ENCODE results near the gene NTN5.

The NTN5 gene

DNA sequence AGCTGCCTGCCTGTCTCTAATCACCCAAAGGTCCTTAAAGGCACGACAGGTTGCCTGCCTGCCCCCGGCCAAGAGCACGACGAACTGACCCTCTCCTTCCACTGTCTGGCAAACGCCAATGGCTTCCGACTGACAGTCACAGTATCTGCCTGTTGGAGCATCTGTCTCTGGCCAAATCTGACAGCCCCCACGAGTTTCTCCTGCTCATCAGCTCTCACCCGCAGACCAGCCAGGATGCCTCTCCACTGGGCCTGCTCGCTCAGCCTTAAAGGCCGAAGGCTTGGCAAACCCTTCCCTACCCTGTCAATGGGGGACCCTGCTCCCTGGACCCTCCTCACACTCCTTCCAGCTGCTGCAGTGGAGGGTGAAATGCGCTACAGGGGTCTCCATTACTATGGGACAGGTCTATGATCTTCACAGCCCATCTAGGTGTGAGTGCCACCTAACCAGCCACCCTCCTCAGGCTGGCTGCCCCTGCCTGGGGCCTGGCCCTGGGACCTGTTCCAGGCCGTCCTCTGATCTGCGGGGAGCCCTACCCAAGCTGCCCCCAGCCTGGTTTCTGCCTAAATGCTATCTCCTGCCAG lies 58.9 kb downstream of the NTN5 start:
- H3K4me3 ChIP-seq (ENCODE audit: low read length) = no peak overlapping the region
- WGBS (ENCODE audit: insufficient coverage, insufficient read length) = no CpG with 5 or more reads among the region's 13 CpGs
- no peak for DNase-seq (ENCODE audit: low read depth, low spot score)
- H3K4me1 ChIP-seq (ENCODE audit: control insufficient read depth, insufficient read depth, low read length) = peaks cover 4% of the 10 kb centered on the region
- H3K9me3 ChIP-seq (ENCODE audit: control insufficient read depth, insufficient read depth, low read length) = no peaks in the 10 kb centered on the region
- H3K27me3 ChIP-seq (ENCODE audit: control insufficient read depth, insufficient read depth, low read length) = no peaks in the 10 kb centered on the region
- H3K27ac ChIP-seq (ENCODE audit: low read length) = no peak overlapping the region
- peaks cover 21% of the 10 kb centered on the region for H3K36me3 ChIP-seq (ENCODE audit: control insufficient read depth, insufficient read depth, low read length)

DNA sequence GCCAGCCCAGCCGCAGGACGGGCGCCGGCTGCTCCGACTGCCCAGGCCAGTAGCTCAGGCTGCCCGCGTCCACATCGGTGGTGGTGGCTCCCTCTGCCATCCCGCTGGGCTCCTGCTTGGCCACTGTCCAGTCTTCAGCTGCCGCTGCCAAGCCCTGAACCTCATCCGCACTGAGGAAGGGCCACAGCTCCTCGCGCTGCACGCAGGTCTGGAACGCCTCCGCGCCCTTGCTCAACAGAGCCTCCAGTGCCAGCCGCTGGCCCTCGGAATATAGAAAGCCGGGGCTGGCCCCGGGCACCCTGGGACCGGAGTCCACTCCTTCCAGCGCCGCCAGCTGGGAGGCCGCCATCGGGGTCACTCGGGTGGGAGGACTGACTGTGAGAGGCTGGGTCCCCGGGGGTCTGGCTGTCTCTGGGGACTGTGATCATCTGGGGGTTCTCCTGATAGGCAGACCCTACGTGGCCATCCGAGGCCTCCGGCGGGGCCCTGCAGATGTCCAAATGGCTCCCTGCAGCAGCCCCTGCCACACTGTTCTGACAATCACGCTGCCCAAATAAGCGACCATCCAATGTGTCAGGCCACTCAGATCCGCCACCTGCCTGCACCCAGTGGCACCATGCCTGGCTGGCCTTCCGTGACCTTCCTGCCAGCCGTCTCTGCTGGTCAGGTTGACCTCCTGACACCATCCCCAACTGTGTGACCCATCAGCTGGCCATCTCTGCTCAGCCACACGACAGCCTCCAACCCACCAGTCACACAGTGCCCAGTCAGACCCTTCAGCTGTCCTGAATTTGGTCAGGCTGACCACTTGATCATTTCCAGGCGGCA lies 59.6 kb downstream of the NTN5 start:
- DNase-seq (ENCODE audit: low read depth, low spot score) = no peak
- no CpG with 5 or more reads among the region's 39 CpGs for WGBS (ENCODE audit: insufficient coverage, insufficient read length)
- H3K36me3 ChIP-seq (ENCODE audit: control insufficient read depth, insufficient read depth, low read length) = peaks cover 21% of the 10 kb centered on the region

DNA sequence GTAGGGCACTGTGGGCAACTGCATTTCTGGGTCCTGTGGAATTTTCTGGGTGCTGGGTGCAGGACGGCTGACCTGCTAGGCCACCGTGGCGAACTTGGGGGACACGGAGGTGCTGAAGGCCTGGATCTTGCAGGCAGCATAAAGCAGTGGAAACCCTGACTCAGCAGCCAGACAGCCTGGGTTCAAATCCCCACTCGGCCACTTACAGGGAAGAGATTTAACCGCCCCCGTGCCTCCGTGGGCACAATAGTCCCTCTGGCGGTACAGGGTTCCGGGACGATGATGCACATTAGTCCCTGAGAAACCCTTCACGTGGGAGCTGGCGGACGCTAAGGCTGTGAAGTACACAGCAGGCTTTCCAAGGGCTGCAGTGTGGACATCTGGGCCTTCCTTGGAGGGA lies 60.9 kb downstream of the NTN5 start:
- Histone ChIP-seq H3K4me1 (ENCODE audit: control insufficient read depth, insufficient read depth, low read length) (peaks cover 6% of the 10 kb centered on the region), H3K4me3 (ENCODE audit: low read length) (no peak overlapping the region), H3K27ac (ENCODE audit: low read length) (no peak overlapping the region), H3K27me3 (ENCODE audit: control insufficient read depth, insufficient read depth, low read length) (no peaks in the 10 kb centered on the region), H3K36me3 (ENCODE audit: control insufficient read depth, insufficient read depth, low read length) (peaks cover 17% of the 10 kb centered on the region), H3K9me3 (ENCODE audit: control insufficient read depth, insufficient read depth, low read length) (no peaks in the 10 kb centered on the region)
- WGBS (ENCODE audit: insufficient coverage, insufficient read length) = no CpG with 5 or more reads among the region's 14 CpGs
- no peak for DNase-seq (ENCODE audit: low read depth, low spot score)

More for the DNA sequence above, 59.6 kb downstream of the NTN5 start:
- H3K4me3 ChIP-seq (ENCODE audit: low read length) = no peak overlapping the region
- peaks cover 6% of the 10 kb centered on the region for H3K4me1 ChIP-seq (ENCODE audit: control insufficient read depth, insufficient read depth, low read length)
- no peak overlapping the region for H3K27ac ChIP-seq (ENCODE audit: low read length)
- H3K9me3 ChIP-seq (ENCODE audit: control insufficient read depth, insufficient read depth, low read length) = no peaks in the 10 kb centered on the region
- no peaks in the 10 kb centered on the region for H3K27me3 ChIP-seq (ENCODE audit: control insufficient read depth, insufficient read depth, low read length)

All from iPS DF 6.9 (cell line).